ENCODE data around the gene USH1C.

USH1C gene

DNA sequence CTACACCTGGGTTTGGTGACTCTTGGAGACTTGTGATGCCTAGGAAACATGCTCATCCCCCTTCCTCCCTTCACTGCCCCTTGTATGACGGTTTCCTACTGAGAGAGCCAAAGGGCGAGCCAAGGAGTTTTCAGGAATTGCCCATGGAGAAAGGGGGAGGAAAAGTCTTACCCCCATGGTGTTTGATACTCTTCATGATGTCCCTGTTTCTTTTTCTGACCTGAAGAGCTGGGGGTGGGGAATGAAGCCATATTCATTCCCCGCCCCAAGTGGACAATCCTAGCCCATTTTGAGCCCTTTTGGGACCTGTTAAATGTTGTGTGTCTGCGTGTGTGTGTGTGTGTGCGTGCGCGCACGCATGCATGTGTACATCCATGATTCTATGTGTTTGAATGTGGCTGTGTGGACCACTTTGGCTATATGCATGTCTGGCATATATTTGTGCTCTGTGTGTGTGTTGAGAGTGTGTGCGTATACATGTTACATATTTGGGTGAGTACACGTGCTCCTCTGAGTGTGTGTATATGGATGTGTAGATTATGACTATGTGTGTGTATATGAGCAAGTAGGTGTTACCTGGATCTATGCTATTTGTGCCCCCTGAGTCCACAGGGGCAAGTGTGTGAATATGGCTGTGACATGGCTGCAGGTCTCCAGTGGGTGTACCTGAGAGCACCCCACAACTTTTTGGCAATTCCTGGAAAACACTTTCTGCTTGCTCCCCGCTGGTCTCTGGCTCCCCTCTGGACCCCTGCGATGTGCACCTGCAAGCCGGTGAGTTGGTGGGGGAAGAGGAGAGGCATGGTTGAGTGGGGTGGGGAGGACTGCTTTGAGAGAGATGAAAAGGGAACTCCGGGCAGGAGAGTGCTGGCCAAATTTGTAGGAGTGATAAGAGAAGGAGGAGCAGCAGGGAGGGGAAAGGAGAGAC is 27.5 kb upstream of the USH1C start:
- DNase-seq: no peak

DNA sequence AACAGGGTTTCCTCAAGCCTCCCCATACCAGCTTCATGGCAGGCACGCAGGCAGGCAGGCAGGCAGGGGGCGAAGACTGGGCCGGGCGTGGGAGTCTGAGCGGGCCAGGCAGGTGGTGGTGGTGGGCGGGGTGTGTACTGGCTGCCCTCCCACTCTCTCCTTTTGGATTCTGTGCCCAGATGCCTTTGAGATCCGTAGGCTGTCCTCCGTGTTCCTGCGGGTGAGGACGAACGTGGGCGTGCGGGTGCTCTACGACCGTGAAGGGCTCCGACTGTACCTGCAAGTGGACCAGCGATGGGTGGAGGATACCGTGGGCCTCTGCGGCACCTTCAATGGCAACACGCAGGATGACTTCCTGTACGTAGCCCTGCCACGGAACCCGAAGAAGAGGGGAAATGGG is 25.8 kb upstream of the USH1C start:
- DNase-seq: no peak

GRCh38 chr11:17568944-17569343 is 24.7 kb upstream of the USH1C start:
- DNase-seq: no peak

DNA sequence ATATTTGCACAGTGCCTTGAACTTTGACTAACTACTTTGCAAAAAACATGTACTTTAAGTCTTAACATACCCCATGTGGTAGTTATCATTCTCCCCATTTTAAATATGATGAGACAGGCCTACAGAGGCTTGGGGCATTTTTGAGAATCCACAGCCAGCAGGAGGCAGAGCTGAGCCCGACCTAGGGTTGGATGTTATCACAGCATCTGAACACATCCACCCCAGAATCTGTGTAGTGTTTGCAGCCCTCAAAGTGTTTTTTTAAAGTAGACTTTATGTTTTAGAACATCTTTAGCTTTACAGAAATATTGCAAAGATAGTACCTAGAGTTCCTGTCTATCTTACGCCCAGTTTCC is 20.4 kb upstream of the USH1C start:
- DNase-seq: no peak

GRCh38 chr11:17563961-17564686 is 19.9 kb upstream of the USH1C start:
- no peak for DNase-seq

- DNase-seq: no peak
Observed at GRCh38 chr11:17563231-17563646, 19.0 kb upstream of the USH1C start.

DNA sequence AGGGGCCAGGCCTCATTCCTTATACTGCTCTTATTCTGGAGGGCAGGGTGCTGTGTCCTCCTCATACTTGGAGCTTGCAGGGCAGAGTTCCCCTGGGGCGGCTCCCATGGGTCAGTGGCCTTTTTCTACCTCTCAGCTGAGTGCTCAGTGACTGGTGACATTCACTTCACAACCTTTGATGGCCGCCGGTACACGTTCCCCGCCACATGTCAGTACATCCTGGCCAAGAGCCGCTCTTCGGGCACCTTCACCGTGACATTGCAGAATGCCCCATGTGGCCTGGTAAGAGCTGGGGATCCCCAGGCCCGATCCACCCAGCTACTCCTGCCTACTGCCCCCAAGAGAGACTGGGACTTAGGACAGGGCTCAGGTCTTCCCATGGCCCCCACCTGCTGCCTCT is 17.3 kb upstream of the USH1C start:
- no peak for DNase-seq

- no peak for DNase-seq
Observed at GRCh38 chr11:17561111-17561415, 16.8 kb upstream of the USH1C start.

GRCh38 chr11:17560281-17561110 is 16.3 kb upstream of the USH1C start:
- DNase-seq: no peak

GRCh38 chr11:17559341-17560087 is 15.3 kb upstream of the USH1C start:
- DNase-seq: no peak

- DNase-seq: no peak
Observed at GRCh38 chr11:17558916-17559315, 14.7 kb upstream of the USH1C start.

DNA sequence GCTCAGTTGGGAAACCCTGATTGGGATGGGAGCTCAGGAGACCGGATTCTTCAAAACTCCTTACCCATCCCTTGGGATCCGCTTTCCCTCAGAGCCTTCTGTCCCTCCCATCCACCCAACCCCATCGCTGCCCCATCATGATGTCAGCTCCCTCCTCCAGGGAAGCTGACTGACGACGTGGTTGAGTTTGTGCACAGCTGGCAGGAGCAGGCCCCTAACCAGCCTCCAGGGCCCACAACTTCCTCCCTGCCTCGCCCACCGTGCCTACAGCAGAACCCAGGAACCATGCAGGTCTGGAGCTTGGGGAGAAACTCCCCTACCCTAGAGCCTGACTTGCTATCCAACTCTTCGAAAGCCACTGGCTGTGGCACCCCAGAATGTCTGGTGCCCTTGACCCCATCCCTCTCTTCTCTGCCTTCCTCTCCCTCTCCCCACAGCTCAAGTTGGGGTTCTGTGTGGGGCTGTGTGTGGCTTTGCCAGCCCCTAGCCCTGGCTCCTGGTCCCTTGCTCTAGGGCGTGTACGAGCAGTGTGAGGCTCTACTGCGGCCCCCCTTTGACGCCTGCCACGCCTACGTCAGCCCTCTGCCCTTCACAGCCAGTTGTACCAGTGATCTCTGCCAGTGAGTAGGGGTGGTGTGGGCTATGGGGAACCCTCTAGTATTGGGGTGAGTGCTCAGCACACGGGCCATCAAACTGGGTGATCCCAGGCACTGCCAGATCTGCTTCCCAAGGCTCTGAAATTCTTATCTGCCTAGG is 14.0 kb upstream of the USH1C start:
- no peak for DNase-seq

- no peak for DNase-seq
Observed at GRCh38 chr11:17556999-17557398, 12.8 kb upstream of the USH1C start.

DNA sequence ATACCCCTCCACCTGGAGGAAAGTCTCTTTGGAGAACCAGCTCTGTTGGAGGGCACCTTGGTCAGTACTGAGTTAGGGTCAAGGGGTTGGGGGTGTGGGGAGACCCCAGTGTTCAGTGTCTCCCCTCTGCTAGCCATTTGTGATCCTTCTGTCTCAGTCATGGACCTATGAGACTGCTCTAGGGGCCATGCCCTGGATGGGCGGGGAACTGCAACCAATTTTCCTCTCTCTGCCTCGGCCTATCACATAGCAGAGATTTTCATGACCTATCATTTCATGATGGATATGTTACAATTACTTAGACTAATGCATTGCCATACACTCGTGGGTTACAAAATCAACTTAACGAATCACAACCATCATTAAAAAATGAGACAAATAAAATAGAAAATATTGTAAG is 10.3 kb upstream of the USH1C start:
- no peak for DNase-seq

GRCh38 chr11:17553249-17553546 is 9.0 kb upstream of the USH1C start:
- DNase-seq: no peak

DNA sequence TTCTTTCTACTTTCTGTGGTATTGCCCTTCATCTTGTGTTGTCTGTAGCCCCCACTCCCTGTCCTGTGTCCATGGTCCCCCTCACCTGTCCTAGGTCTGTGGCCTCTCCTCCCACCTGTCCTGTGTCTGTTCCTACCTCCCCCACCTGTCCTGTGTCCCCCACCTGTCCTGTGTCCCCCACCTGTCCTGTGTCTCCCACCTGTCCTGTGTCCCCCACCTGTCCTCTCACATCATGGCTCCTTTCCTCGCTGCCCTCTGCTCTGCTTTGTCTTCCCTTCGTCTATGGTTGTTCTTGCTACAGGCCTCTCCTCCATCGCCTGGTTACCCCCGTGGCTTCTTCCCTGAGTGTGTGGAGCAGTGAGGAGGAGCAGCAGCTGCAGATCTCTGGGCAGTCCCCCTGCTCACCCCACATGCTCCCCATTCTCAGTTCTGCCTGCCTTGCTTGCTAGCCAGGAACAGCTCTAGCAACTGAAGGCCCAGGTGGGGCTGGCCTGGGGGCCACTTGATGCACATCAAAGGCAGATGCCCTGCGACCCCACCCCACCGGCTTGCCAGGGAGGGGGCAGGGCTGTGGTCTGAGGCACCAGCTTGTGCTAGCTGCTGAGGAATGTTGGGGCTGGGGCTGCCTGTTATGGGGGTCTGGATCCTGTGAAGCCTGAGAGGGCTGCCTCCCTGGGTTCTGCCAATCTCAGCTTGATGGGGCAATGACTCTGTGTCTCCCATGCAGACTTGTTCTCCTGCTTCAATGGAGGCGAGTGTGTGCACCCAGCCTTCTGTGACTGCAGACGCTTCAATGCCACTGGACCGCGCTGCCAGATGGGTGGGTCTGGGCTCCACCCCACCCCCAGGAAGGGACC is 8.4 kb upstream of the USH1C start:
- no peak for DNase-seq

DNA sequence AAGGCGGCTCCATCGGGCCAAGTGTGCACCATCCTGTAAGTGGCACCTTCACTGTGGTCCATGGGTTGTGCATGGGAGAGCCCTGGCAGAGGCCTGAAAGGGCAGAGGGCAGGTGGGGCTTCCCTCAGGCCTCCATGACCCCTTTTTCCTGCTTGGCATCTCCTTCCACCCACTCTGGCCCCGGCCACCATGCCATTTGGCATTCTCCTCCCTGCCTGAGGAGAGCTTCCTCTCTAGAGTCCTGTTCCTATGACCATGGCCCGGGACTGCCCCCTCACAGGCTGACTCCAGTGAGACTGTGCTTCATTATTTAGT is 7.8 kb upstream of the USH1C start:
- no peak for DNase-seq

GRCh38 chr11:17551347-17552040 is 7.3 kb upstream of the USH1C start:
- DNase-seq: no peak
